ENCODE measurements around the gene KIF1B.

DNA sequence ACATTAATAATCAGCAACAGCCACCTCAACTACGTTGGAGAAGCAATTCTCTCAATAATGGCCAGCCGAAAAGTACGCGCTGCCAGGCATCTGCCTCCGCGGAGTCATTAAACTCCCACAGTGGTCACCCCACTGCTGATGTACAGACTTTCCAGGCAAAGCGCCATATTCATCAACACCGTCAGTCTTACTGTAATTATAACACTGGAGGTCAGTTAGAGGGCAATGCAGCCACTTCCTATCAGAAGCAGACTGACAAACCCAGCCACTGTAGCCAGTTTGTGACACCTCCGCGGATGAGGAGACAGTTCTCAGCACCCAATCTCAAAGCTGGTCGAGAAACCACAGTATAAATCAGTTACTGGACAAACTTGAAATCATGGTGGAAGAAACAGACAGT lies 93.9 kb downstream of the KIF1B start:
- TF ChIP-seq, protein P1, sequence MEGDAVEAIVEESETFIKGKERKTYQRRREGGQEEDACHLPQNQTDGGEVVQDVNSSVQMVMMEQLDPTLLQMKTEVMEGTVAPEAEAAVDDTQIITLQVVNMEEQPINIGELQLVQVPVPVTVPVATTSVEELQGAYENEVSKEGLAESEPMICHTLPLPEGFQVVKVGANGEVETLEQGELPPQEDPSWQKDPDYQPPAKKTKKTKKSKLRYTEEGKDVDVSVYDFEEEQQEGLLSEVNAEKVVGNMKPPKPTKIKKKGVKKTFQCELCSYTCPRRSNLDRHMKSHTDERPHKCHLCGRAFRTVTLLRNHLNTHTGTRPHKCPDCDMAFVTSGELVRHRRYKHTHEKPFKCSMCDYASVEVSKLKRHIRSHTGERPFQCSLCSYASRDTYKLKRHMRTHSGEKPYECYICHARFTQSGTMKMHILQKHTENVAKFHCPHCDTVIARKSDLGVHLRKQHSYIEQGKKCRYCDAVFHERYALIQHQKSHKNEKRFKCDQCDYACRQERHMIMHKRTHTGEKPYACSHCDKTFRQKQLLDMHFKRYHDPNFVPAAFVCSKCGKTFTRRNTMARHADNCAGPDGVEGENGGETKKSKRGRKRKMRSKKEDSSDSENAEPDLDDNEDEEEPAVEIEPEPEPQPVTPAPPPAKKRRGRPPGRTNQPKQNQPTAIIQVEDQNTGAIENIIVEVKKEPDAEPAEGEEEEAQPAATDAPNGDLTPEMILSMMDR (IDR thresholded peaks at IDR 0.05; ENCODE audit: low read length): no peak
- TF ChIP-seq EZH2 (optimal IDR thresholded peaks at IDR 0.05; ENCODE audit: low read depth, low read length): no peak
- no peak for TF ChIP-seq EZH2phosphoT487 (IDR thresholded peaks at IDR 0.05; ENCODE audit: low read length)

Measured in MM.1S (cell line).